HFF-Myc (cell line): ENCODE measurements around the gene ZNF444.

ENCODE experiments used
- DNase-seq: peaks from one replicate; pipeline ENCODE4 v3.0.0-alpha.2; 2011; ENCODE audit warnings: low read depth; ENCODE audit errors: extremely low read depth
- H3K4me3 ChIP-seq: replicated peaks from 2 replicates; pipeline ENCODE4 v1.5.1; 2011; ENCODE audit warnings: low read depth, mild to moderate bottlenecking, control low read depth, low read length
- TF ChIP-seq, protein P1 (sequence below): IDR thresholded peaks from 2 replicates; pipeline ENCODE4 v1.5.1; 2012; ENCODE audit warnings: mild to moderate bottlenecking, low read depth, low read length, control low read depth; ENCODE audit errors: missing control alignments

Gene ZNF444

DNA sequence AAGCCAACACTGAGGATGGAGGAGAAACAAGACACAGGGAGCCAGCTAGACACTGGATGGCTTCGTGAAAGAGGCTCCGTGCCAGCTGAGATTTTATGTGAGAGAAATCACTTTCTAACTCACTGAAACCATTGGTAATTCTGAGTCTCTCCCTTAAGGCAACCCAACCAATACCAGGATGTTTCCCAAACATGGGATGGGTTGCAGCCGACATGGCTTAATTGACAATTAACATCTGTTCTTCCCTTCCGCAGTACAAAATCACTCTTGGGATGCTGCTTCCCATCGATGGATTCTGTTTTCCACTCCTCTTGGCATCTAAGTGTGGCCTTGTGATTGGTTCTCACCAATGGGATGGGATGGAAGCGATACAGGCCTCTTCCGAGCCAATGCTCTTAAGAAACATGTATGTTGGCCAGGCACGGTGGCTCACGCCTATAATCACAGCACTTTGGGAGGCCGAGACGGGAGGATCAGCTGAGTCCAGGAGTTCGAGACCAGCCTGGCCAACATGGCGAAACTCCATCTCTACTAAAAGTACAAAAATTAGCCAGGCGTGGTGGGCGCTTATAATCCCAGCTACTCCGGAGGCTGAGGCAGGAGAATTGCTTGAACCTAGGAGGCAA lies 17.7 kb upstream of the ZNF444 start:
- no peak overlapping the region for H3K4me3 ChIP-seq
- TF ChIP-seq, protein P1, sequence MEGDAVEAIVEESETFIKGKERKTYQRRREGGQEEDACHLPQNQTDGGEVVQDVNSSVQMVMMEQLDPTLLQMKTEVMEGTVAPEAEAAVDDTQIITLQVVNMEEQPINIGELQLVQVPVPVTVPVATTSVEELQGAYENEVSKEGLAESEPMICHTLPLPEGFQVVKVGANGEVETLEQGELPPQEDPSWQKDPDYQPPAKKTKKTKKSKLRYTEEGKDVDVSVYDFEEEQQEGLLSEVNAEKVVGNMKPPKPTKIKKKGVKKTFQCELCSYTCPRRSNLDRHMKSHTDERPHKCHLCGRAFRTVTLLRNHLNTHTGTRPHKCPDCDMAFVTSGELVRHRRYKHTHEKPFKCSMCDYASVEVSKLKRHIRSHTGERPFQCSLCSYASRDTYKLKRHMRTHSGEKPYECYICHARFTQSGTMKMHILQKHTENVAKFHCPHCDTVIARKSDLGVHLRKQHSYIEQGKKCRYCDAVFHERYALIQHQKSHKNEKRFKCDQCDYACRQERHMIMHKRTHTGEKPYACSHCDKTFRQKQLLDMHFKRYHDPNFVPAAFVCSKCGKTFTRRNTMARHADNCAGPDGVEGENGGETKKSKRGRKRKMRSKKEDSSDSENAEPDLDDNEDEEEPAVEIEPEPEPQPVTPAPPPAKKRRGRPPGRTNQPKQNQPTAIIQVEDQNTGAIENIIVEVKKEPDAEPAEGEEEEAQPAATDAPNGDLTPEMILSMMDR = no peak
- no peak for DNase-seq

DNA sequence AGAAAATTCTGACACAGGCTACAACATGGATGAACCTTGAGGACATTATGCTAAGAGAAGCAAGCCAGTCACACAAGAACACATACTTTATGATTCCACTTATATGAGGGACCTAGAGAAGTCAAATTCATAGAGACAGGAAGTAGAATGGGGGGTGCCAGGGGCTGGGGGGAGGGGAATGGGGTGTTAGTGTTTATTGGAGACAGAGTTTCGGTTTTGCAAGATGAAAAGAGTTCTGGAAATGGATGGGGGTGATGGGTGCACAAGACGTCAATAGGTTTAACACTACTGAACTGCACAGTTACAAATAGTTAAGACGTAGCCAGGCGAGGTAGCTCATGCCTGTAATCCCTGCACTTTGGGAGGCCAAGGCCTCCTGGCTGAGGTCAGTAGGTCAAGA lies 16.5 kb upstream of the ZNF444 start:
- H3K4me3 ChIP-seq = no peak overlapping the region
- TF ChIP-seq, protein P1 = no peak
- no peak for DNase-seq

DNA sequence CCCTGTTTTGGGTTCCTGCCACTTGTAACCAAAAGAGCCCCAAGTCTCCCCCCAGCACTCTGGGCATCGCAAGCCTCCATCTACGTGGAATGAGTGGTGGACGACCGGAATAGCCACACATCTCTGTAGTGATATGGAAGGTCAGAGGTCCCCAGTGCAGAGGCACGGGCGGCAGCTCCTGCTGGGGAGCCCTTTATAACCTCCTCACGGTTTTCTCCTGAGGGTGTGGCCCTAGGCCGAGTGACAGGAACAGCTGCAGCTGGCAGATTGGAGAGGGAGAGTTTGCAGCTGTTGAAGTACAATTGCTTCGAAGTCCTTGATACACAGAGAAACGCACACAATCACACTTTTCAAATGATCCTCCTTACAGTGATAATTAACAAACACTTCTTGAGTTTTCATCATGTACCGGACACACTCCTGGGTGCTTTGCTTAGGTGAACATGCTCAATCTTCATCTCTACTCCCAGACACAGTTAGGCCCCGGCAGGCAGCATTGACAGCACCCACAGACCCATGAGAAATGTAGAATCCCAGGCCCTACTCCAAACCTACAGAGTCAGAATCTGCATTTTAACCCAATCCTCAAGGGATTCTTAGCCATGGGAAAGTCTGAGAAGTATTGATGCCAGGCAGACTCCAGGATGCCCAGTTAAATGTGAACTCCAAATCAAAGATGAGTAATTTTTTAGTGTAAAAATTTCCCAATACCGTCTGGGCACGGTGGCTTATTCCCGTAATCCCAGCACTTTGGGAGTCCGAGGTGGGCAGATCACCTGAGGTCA lies 15.1 kb upstream of the ZNF444 start:
- TF ChIP-seq, protein P1 = no peak
- no peak for DNase-seq
- H3K4me3 ChIP-seq = no peak overlapping the region

DNA sequence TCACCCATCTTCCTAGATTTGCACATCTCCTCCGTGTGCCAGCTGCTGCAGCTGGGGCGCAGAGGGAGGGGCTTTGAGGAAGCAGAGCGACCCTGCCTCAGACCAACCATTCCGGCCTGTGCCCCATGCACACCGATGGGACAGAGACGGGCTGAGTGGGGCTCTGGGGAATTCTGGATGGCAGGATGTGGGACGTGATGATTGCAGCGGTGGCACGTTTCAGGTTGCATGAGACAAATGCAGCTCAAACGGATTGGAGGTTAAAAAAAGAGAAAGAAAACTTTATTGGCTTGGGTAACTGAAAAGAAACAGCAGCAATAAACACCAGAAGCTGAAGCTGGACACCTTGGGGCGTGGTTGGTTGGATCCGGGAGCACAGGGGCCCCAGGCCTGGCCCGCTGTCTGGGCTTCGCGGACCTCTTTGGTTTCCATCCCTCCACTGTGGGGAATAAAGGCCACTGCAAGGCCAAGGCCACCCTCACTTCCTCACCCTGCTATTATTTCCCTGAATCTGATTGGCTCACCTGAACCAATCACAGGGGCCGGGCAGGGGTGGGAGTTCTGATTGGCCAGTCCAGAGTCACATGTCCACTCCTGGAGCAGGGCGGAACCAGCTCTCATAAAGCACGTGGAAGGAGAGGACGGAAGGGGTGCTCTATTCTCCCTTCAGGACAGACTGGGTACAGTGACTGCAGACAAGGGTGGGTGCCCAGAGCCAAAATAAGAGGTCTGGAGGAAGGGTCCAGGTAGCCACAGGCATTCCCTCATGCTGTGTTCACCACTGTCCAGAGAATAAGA lies 13.9 kb upstream of the ZNF444 start:
- no peak overlapping the region for H3K4me3 ChIP-seq
- TF ChIP-seq, protein P1 = no peak
- DNase-seq = no peak

DNA sequence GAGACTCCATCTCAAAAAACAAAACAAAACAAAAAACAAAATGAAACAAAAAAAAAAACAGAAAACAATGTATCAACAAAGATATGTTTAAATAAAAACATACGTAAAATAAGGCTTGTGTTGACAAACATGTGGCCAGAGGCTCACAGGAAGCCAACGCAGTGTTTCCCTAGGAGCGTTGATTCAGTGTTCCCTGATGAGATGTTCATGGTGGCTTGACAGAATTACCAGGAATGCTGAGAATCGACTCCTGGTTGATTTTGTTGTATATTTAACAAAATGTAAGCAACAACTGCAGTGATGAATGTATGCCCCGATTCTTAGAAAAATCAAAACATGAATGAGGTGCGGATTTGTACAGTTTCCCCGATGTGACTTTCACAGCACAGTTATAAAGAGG lies 11.1 kb upstream of the ZNF444 start:
- DNase-seq = no peak
- TF ChIP-seq, protein P1 = no peak
- H3K4me3 ChIP-seq = no peak overlapping the region

DNA sequence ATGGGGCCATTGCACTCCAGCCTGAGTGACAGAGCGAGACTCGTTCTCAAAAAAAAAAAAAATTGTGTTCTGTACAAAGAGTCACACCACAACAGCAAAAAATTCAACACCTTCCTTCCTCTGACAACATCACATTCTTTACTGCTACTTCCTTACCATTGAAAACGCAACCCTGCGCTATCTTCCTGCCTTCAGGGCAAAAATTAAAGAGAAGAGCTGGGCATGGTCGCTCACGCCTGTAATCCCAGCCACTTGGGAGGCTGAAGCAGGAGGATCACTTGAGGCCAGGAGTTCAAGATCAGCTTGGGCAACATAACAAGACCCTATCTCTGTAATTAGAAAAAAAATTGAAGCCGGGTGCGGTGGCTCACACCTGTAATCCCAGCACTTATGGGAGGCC lies 9.4 kb upstream of the ZNF444 start:
- no peak for DNase-seq
- TF ChIP-seq, protein P1 = no peak
- H3K4me3 ChIP-seq = no peak overlapping the region
